ENCODE measurements around the gene MAT2A.
A peak's percentile ranks its signal among the peaks of the same experiment; 100 is the strongest.

MAT2A gene

GRCh38 chr2:85504778-85505261 is 34.1 kb upstream of the MAT2A start:
- Histone ChIP-seq H3K27ac (ENCODE audit: low read depth, low read length) (peak overlapping the region; percentile 5), H3K9ac (ENCODE audit: low read depth in 1 of 2, low read length in 2 of 2) (no peak overlapping the region), H3K9me3 (ENCODE audit: control insufficient read depth in 1 of 2, low read length in 2 of 2) (no peaks in the 10 kb centered on the region), H3K4me1 (ENCODE audit: control insufficient read depth in 1 of 2, insufficient read depth in 2 of 2, low read length in 2 of 2) (peaks cover 33 to 43% of the 10 kb centered on the region in 2 donors), H3K4me3 (ENCODE audit: low read depth in 1 of 2, low read length in 2 of 2) (no peak overlapping the region), H3K27me3 (ENCODE audit: control insufficient read depth in 1 of 2, insufficient read depth in 2 of 2, low read length in 2 of 2) (no peaks in the 10 kb centered on the region), H3K36me3 (ENCODE audit: control insufficient read depth in 1 of 2, insufficient read depth in 2 of 2, low read length in 2 of 2) (no peaks in the 10 kb centered on the region)

- Histone ChIP-seq H3K9ac (ENCODE audit: low read depth in 1 of 2, low read length in 2 of 2) (no peak overlapping the region), H3K27me3 (ENCODE audit: control insufficient read depth in 1 of 2, insufficient read depth in 2 of 2, low read length in 2 of 2) (no peaks in the 10 kb centered on the region), H3K36me3 (ENCODE audit: control insufficient read depth in 1 of 2, insufficient read depth in 2 of 2, low read length in 2 of 2) (no peaks in the 10 kb centered on the region), H3K27ac (ENCODE audit: low read depth, low read length) (peak overlapping the region; percentile 26), H3K9me3 (ENCODE audit: control insufficient read depth in 1 of 2, low read length in 2 of 2) (no peaks in the 10 kb centered on the region), H3K4me3 (ENCODE audit: low read depth in 1 of 2, low read length in 2 of 2) (no peak overlapping the region), H3K4me1 (ENCODE audit: control insufficient read depth in 1 of 2, insufficient read depth in 2 of 2, low read length in 2 of 2) (peaks cover 34 to 40% of the 10 kb centered on the region in 2 donors)
Measured at GRCh38 chr2:85505551-85506238, 33.3 kb upstream of the MAT2A start.

GRCh38 chr2:85506768-85507181 is 32.2 kb upstream of the MAT2A start:
- no peak overlapping the region for H3K9ac ChIP-seq (ENCODE audit: low read depth in 1 of 2, low read length in 2 of 2)
- no peaks in the 10 kb centered on the region for H3K9me3 ChIP-seq (ENCODE audit: control insufficient read depth in 1 of 2, low read length in 2 of 2)
- H3K4me3 ChIP-seq (ENCODE audit: low read depth in 1 of 2, low read length in 2 of 2), result no peak overlapping the region
- peaks cover 44 to 51% of the 10 kb centered on the region in 2 donors for H3K4me1 ChIP-seq (ENCODE audit: control insufficient read depth in 1 of 2, insufficient read depth in 2 of 2, low read length in 2 of 2)
- H3K27ac ChIP-seq (ENCODE audit: low read depth, low read length), result peak overlapping the region; percentile 68
- no peaks in the 10 kb centered on the region for H3K36me3 ChIP-seq (ENCODE audit: control insufficient read depth in 1 of 2, insufficient read depth in 2 of 2, low read length in 2 of 2)
- no peaks in the 10 kb centered on the region for H3K27me3 ChIP-seq (ENCODE audit: control insufficient read depth in 1 of 2, insufficient read depth in 2 of 2, low read length in 2 of 2)

GRCh38 chr2:85511008-85511811 is 27.8 kb upstream of the MAT2A start:
- no peak overlapping the region for H3K4me3 ChIP-seq (ENCODE audit: low read depth in 1 of 2, low read length in 2 of 2)
- no peaks in the 10 kb centered on the region for H3K27me3 ChIP-seq (ENCODE audit: control insufficient read depth in 1 of 2, insufficient read depth in 2 of 2, low read length in 2 of 2)
- H3K9ac ChIP-seq (ENCODE audit: low read depth in 1 of 2, low read length in 2 of 2), result no peak overlapping the region
- H3K36me3 ChIP-seq (ENCODE audit: control insufficient read depth in 1 of 2, insufficient read depth in 2 of 2, low read length in 2 of 2), result no peaks in the 10 kb centered on the region
- H3K27ac ChIP-seq (ENCODE audit: low read depth, low read length), result no peak overlapping the region
- no peaks in the 10 kb centered on the region for H3K9me3 ChIP-seq (ENCODE audit: control insufficient read depth in 1 of 2, low read length in 2 of 2)
- peaks cover 20 to 31% of the 10 kb centered on the region in 2 donors for H3K4me1 ChIP-seq (ENCODE audit: control insufficient read depth in 1 of 2, insufficient read depth in 2 of 2, low read length in 2 of 2)

- Histone ChIP-seq H3K36me3 (ENCODE audit: control insufficient read depth in 1 of 2, insufficient read depth in 2 of 2, low read length in 2 of 2) (no peaks in the 10 kb centered on the region), H3K9me3 (ENCODE audit: control insufficient read depth in 1 of 2, low read length in 2 of 2) (no peaks in the 10 kb centered on the region), H3K4me3 (ENCODE audit: low read depth in 1 of 2, low read length in 2 of 2) (no peak overlapping the region), H3K27me3 (ENCODE audit: control insufficient read depth in 1 of 2, insufficient read depth in 2 of 2, low read length in 2 of 2) (no peaks in the 10 kb centered on the region), H3K27ac (ENCODE audit: low read depth, low read length) (no peak overlapping the region), H3K4me1 (ENCODE audit: control insufficient read depth in 1 of 2, insufficient read depth in 2 of 2, low read length in 2 of 2) (peaks cover 27 to 42% of the 10 kb centered on the region in 2 donors), H3K9ac (ENCODE audit: low read depth in 1 of 2, low read length in 2 of 2) (no peak overlapping the region)
Measured at GRCh38 chr2:85514323-85514722, 24.6 kb upstream of the MAT2A start.

- no peaks in the 10 kb centered on the region for H3K36me3 ChIP-seq (ENCODE audit: control insufficient read depth in 1 of 2, insufficient read depth in 2 of 2, low read length in 2 of 2)
- peak overlapping the region in 1 of 2 donors; percentile 19 for H3K4me3 ChIP-seq (ENCODE audit: low read depth in 1 of 2, low read length in 2 of 2)
- H3K4me1 ChIP-seq (ENCODE audit: control insufficient read depth in 1 of 2, insufficient read depth in 2 of 2, low read length in 2 of 2), result peaks cover 17 to 30% of the 10 kb centered on the region in 2 donors
- H3K27ac ChIP-seq (ENCODE audit: low read depth, low read length), result peak overlapping the region; percentile 63
- H3K9ac ChIP-seq (ENCODE audit: low read depth in 1 of 2, low read length in 2 of 2), result peak overlapping the region in 1 of 2 donors; percentile 25
- no peaks in the 10 kb centered on the region for H3K9me3 ChIP-seq (ENCODE audit: control insufficient read depth in 1 of 2, low read length in 2 of 2)
- H3K27me3 ChIP-seq (ENCODE audit: control insufficient read depth in 1 of 2, insufficient read depth in 2 of 2, low read length in 2 of 2), result no peaks in the 10 kb centered on the region
Measured at GRCh38 chr2:85516653-85517389, 22.1 kb upstream of the MAT2A start.

GRCh38 chr2:85522090-85522647 is 16.8 kb upstream of the MAT2A start:
- H3K27ac ChIP-seq (ENCODE audit: low read depth, low read length), result no peak overlapping the region
- no peaks in the 10 kb centered on the region for H3K27me3 ChIP-seq (ENCODE audit: control insufficient read depth in 1 of 2, insufficient read depth in 2 of 2, low read length in 2 of 2)
- peaks cover 24 to 34% of the 10 kb centered on the region in 2 donors for H3K4me1 ChIP-seq (ENCODE audit: control insufficient read depth in 1 of 2, insufficient read depth in 2 of 2, low read length in 2 of 2)
- H3K36me3 ChIP-seq (ENCODE audit: control insufficient read depth in 1 of 2, insufficient read depth in 2 of 2, low read length in 2 of 2), result no peaks in the 10 kb centered on the region
- H3K4me3 ChIP-seq (ENCODE audit: low read depth in 1 of 2, low read length in 2 of 2), result no peak overlapping the region
- H3K9me3 ChIP-seq (ENCODE audit: control insufficient read depth in 1 of 2, low read length in 2 of 2), result no peaks in the 10 kb centered on the region
- no peak overlapping the region for H3K9ac ChIP-seq (ENCODE audit: low read depth in 1 of 2, low read length in 2 of 2)

- Histone ChIP-seq H3K27ac (ENCODE audit: low read depth, low read length) (no peak overlapping the region), H3K4me3 (ENCODE audit: low read depth in 1 of 2, low read length in 2 of 2) (no peak overlapping the region), H3K27me3 (ENCODE audit: control insufficient read depth in 1 of 2, insufficient read depth in 2 of 2, low read length in 2 of 2) (no peaks in the 10 kb centered on the region), H3K36me3 (ENCODE audit: control insufficient read depth in 1 of 2, insufficient read depth in 2 of 2, low read length in 2 of 2) (no peaks in the 10 kb centered on the region), H3K9me3 (ENCODE audit: control insufficient read depth in 1 of 2, low read length in 2 of 2) (no peaks in the 10 kb centered on the region), H3K4me1 (ENCODE audit: control insufficient read depth in 1 of 2, insufficient read depth in 2 of 2, low read length in 2 of 2) (peaks cover 22 to 28% of the 10 kb centered on the region in 2 donors), H3K9ac (ENCODE audit: low read depth in 1 of 2, low read length in 2 of 2) (no peak overlapping the region)
Measured at GRCh38 chr2:85523062-85523902, 15.7 kb upstream of the MAT2A start.

GRCh38 chr2:85523903-85524335 is 15.0 kb upstream of the MAT2A start:
- H3K9ac ChIP-seq (ENCODE audit: low read depth in 1 of 2, low read length in 2 of 2), result no peak overlapping the region
- H3K4me1 ChIP-seq (ENCODE audit: control insufficient read depth in 1 of 2, insufficient read depth in 2 of 2, low read length in 2 of 2), result peaks cover 22 to 28% of the 10 kb centered on the region in 2 donors
- no peaks in the 10 kb centered on the region for H3K9me3 ChIP-seq (ENCODE audit: control insufficient read depth in 1 of 2, low read length in 2 of 2)
- no peak overlapping the region for H3K4me3 ChIP-seq (ENCODE audit: low read depth in 1 of 2, low read length in 2 of 2)
- H3K27me3 ChIP-seq (ENCODE audit: control insufficient read depth in 1 of 2, insufficient read depth in 2 of 2, low read length in 2 of 2), result no peaks in the 10 kb centered on the region
- no peaks in the 10 kb centered on the region for H3K36me3 ChIP-seq (ENCODE audit: control insufficient read depth in 1 of 2, insufficient read depth in 2 of 2, low read length in 2 of 2)
- H3K27ac ChIP-seq (ENCODE audit: low read depth, low read length), result no peak overlapping the region
